Measurements from ENCODE around the gene CLIC2. TPM values are rescaled to one million over a fixed set of nuclear protein-coding genes. Genes with fewer than 3 reads are reported as not detected.
"Not testable (repeated sequence)": the region's sequence is repeated elsewhere in the genome, so short reads cannot be mapped to it uniquely, and the experiment has no call there.

CLIC2 gene
- total RNA-seq, 2 experiments from 2014 or later, result not detected

DNA sequence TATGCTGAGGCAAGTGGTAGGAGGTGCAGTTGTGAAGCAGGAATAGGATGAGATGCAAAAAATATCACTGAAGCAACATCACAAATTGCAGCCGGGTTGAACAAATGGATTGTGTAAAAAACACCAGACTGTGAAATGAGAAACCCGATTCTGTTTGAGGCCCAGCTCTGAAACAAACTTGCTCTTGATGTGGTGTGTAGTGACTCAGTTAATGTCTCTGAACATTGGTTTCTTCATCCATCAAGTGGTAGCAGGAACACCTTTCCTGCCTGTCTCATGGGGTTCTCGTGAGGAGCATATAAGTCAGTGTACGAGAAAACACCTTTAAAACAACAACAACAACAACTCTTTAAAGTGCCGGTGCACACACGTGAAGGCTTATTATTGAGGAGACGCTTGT is 29.3 kb upstream of the CLIC2 start:
- H3K79me2 ChIP-seq (ENCODE audit: insufficient read depth, low read depth, low read length); H3K4me2 ChIP-seq (ENCODE audit: low read length); POLR2A ChIA-PET; H3K9me2 ChIP-seq (ENCODE audit: insufficient read depth, low read length); H3K4me1 ChIP-seq (ENCODE audit: insufficient read depth, low read length, poor library complexity, severe bottlenecking); DNase-seq (ENCODE audit: low spot score); BruUV-seq (replicated peaks); H3K36me3 ChIP-seq (ENCODE audit: insufficient read depth, low read length); H2AFZ ChIP-seq (ENCODE audit: low read length); CTCF ChIA-PET (ENCODE audit: unreplicated experiment); H3K4me3 ChIP-seq (ENCODE audit: low read depth, low read length, poor library complexity, severe bottlenecking); intact Hi-C loops (cut with micrococcal nuclease; ENCODE audit: unreplicated experiment); H4K20me1 ChIP-seq (ENCODE audit: insufficient read depth, low read length); H3K9me3 ChIP-seq (ENCODE audit: low read length); H3K27ac ChIP-seq (ENCODE audit: low read depth, low read length, poor library complexity, severe bottlenecking): not testable (repeated sequence)

GRCh38 chrX:155349448-155349847 is 15.0 kb upstream of the CLIC2 start:
- H3K36me3 ChIP-seq (ENCODE audit: insufficient read depth, low read length); intact Hi-C loops (cut with micrococcal nuclease; ENCODE audit: unreplicated experiment); H2AFZ ChIP-seq (ENCODE audit: low read length); BruUV-seq (replicated peaks); H3K79me2 ChIP-seq (ENCODE audit: insufficient read depth, low read depth, low read length); H3K9me2 ChIP-seq (ENCODE audit: insufficient read depth, low read length); H3K4me3 ChIP-seq (ENCODE audit: low read depth, low read length, poor library complexity, severe bottlenecking); POLR2A ChIA-PET; H4K20me1 ChIP-seq (ENCODE audit: insufficient read depth, low read length); H3K27ac ChIP-seq (ENCODE audit: low read depth, low read length, poor library complexity, severe bottlenecking); H3K4me2 ChIP-seq (ENCODE audit: low read length); CTCF ChIA-PET (ENCODE audit: unreplicated experiment); H3K9me3 ChIP-seq (ENCODE audit: low read length); DNase-seq (ENCODE audit: low spot score); H3K4me1 ChIP-seq (ENCODE audit: insufficient read depth, low read length, poor library complexity, severe bottlenecking): not testable (repeated sequence)

GRCh38 chrX:155345689-155346088 is 11.3 kb upstream of the CLIC2 start:
- H4K20me1 ChIP-seq (ENCODE audit: insufficient read depth, low read length); H3K79me2 ChIP-seq (ENCODE audit: insufficient read depth, low read depth, low read length); H3K9me3 ChIP-seq (ENCODE audit: low read length); DNase-seq (ENCODE audit: low spot score); H3K4me1 ChIP-seq (ENCODE audit: insufficient read depth, low read length, poor library complexity, severe bottlenecking); H2AFZ ChIP-seq (ENCODE audit: low read length); H3K4me2 ChIP-seq (ENCODE audit: low read length); BruUV-seq (replicated peaks); H3K9me2 ChIP-seq (ENCODE audit: insufficient read depth, low read length); H3K36me3 ChIP-seq (ENCODE audit: insufficient read depth, low read length); intact Hi-C loops (cut with micrococcal nuclease; ENCODE audit: unreplicated experiment); POLR2A ChIA-PET; CTCF ChIA-PET (ENCODE audit: unreplicated experiment); H3K27ac ChIP-seq (ENCODE audit: low read depth, low read length, poor library complexity, severe bottlenecking); H3K4me3 ChIP-seq (ENCODE audit: low read depth, low read length, poor library complexity, severe bottlenecking): not testable (repeated sequence)

DNA sequence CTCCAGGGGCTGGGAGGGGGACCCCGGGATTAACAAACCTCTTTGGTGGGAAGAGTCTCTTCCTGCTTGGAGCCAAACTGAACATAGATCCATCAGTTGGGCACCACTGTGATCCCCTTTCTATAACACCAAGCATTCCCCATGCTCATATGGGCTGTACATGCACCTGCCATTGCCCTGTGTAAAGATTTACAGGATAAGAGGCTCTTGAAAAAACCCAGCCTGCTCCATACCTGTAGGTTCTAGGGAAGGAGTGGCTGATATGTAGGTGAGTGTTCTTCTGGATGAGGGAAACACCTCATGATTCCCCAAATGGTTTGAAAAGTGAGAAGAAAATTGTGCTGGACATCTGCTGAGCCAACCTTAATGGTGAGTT is 911 bp upstream of the CLIC2 start:
- CTCF ChIA-PET (ENCODE audit: unreplicated experiment), result not testable (repeated sequence)

DNA sequence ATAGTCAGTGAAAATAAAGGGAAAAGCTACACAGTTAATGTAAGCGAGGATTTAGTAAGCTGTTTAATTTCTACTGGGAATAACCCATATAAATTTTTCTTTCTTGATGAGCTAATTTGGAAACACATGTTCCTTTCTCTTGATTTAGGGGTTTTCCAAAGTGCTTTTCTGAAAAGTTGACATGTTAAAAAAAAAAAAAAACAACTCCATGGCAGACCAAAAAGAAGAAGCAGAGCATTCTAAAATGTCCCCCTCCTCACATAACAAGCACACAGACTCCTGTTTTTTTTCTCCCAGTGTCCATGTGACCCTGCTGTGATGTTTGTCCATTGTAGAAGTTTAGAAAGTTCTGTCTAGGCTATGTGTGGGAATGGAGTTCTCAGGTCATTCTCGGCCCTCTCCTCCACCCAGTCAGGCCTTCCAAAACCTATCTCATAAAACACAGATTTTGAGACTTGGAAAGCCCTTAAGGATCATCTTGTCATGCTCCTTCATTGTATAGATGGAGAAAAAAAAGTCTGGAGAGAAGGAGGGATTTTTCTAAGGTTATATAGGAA is 792 bp downstream of the CLIC2 start:
- Histone ChIP-seq H3K4me2 (ENCODE audit: low read length) (no peak overlapping the region), H3K27ac (ENCODE audit: low read depth, low read length, poor library complexity, severe bottlenecking) (no peak overlapping the region), H3K4me3 (ENCODE audit: low read depth, low read length, poor library complexity, severe bottlenecking) (no peak overlapping the region), H2AFZ (ENCODE audit: low read length) (no peak overlapping the region), H3K36me3 (ENCODE audit: insufficient read depth, low read length) (no peaks in the 10 kb centered on the region), H3K9me2 (ENCODE audit: insufficient read depth, low read length) (no peaks in the 10 kb centered on the region), H4K20me1 (ENCODE audit: insufficient read depth, low read length) (no peaks in the 10 kb centered on the region), H3K9me3 (ENCODE audit: low read length) (no peaks in the 10 kb centered on the region), H3K4me1 (ENCODE audit: insufficient read depth, low read length, poor library complexity, severe bottlenecking) (no peaks in the 10 kb centered on the region), H3K79me2 (ENCODE audit: insufficient read depth, low read depth, low read length) (no peaks in the 10 kb centered on the region)
- no peak for DNase-seq (ENCODE audit: low spot score)
- ChIA-PET POLR2A (no interaction called here), CTCF (ENCODE audit: unreplicated experiment) (no interaction called here)
- BruUV-seq (replicated peaks), result no TSS peak
- intact Hi-C loops (cut with micrococcal nuclease; ENCODE audit: unreplicated experiment), result no loop called here
- TF ChIP-seq, protein P1, sequence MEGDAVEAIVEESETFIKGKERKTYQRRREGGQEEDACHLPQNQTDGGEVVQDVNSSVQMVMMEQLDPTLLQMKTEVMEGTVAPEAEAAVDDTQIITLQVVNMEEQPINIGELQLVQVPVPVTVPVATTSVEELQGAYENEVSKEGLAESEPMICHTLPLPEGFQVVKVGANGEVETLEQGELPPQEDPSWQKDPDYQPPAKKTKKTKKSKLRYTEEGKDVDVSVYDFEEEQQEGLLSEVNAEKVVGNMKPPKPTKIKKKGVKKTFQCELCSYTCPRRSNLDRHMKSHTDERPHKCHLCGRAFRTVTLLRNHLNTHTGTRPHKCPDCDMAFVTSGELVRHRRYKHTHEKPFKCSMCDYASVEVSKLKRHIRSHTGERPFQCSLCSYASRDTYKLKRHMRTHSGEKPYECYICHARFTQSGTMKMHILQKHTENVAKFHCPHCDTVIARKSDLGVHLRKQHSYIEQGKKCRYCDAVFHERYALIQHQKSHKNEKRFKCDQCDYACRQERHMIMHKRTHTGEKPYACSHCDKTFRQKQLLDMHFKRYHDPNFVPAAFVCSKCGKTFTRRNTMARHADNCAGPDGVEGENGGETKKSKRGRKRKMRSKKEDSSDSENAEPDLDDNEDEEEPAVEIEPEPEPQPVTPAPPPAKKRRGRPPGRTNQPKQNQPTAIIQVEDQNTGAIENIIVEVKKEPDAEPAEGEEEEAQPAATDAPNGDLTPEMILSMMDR (conservative IDR thresholded peaks at IDR 0.05; ENCODE audit: low read length), result no peak
- TF ChIP-seq EZH2phosphoT487 (IDR thresholded peaks at IDR 0.05; ENCODE audit: borderline replicate concordance, low read depth, low read length), result no peak

More for the DNA sequence above, 911 bp upstream of the CLIC2 start:
- H3K79me2 ChIP-seq (ENCODE audit: insufficient read depth, low read depth, low read length); H2AFZ ChIP-seq (ENCODE audit: low read length); DNase-seq (ENCODE audit: low spot score); H4K20me1 ChIP-seq (ENCODE audit: insufficient read depth, low read length); H3K4me2 ChIP-seq (ENCODE audit: low read length); H3K4me1 ChIP-seq (ENCODE audit: insufficient read depth, low read length, poor library complexity, severe bottlenecking); H3K36me3 ChIP-seq (ENCODE audit: insufficient read depth, low read length); H3K4me3 ChIP-seq (ENCODE audit: low read depth, low read length, poor library complexity, severe bottlenecking); intact Hi-C loops (cut with micrococcal nuclease; ENCODE audit: unreplicated experiment); H3K9me3 ChIP-seq (ENCODE audit: low read length); H3K9me2 ChIP-seq (ENCODE audit: insufficient read depth, low read length); BruUV-seq (replicated peaks); POLR2A ChIA-PET; H3K27ac ChIP-seq (ENCODE audit: low read depth, low read length, poor library complexity, severe bottlenecking): not testable (repeated sequence)
